Stimulated activated naive CD8-positive, alpha-beta T cell treated with anti-CD3 and anti-CD28 coated beads, Interleukin-15, Interleukin-2, amounts not matched to agents 100 ng/mL and 50 ng/mL, for 24 hours (primary cell): ENCODE data around the gene C2orf76.

Source experiments
- H3K27ac Mint-ChIP-seq: one replicate; pipeline ENCODE4 v1.8.0; 2021; ENCODE audit warnings: mild to moderate bottlenecking, mixed read lengths
- H3K27me3 Mint-ChIP-seq: one replicate; pipeline ENCODE4 v1.8.0; 2021; ENCODE audit warnings: mixed read lengths
- H3K36me3 Mint-ChIP-seq: one replicate; pipeline ENCODE4 v1.8.0; 2021; ENCODE audit warnings: low read depth, mixed read lengths
- H3K4me1 Mint-ChIP-seq: one replicate; pipeline ENCODE4 v1.8.0; 2021; ENCODE audit warnings: low read depth, mixed read lengths
- H3K4me3 Mint-ChIP-seq: one replicate; pipeline ENCODE4 v1.8.0; 2021; ENCODE audit warnings: mild to moderate bottlenecking, mixed read lengths
- H3K9me3 Mint-ChIP-seq: one replicate; pipeline ENCODE4 v1.8.0; 2021; ENCODE audit warnings: mixed read lengths

The C2orf76 gene

GRCh38 chr2:119306196-119306590, 60.4 kb downstream of the C2orf76 start:
- H3K27me3 Mint-ChIP-seq = no peaks in the 10 kb centered on the region
- no peak overlapping the region for H3K4me3 Mint-ChIP-seq
- peaks cover 4% of the 10 kb centered on the region for H3K36me3 Mint-ChIP-seq
- no peak overlapping the region for H3K27ac Mint-ChIP-seq
- H3K9me3 Mint-ChIP-seq = no peaks in the 10 kb centered on the region
- no peaks in the 10 kb centered on the region for H3K4me1 Mint-ChIP-seq

GRCh38 chr2:119305497-119306195, 61.0 kb downstream of the C2orf76 start:
- Mint-ChIP-seq H3K36me3 (no peaks in the 10 kb centered on the region), H3K4me1 (no peaks in the 10 kb centered on the region), H3K9me3 (no peaks in the 10 kb centered on the region), H3K27me3 (no peaks in the 10 kb centered on the region), H3K4me3 (no peak overlapping the region), H3K27ac (no peak overlapping the region)

DNA sequence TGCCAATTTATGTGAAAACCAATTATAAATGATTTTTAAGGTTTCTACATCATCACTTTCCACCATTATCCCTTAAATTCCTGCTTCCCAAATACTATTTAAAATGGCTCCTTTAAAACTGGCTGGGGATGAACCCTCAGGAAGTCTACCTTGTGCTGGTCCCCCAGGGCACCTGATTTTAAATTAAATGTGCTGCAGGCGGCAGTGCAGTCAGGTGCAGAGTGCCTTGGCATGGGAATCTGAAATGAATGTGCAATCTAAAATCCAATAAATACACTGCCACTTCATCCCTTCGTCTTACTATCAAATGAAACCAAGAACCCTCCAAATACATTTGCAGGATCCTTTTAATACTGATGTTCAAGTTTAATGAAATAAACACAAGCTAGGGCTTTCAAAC, 61.8 kb downstream of the C2orf76 start:
- H3K9me3 Mint-ChIP-seq = no peaks in the 10 kb centered on the region
- H3K27me3 Mint-ChIP-seq = no peaks in the 10 kb centered on the region
- H3K36me3 Mint-ChIP-seq = no peaks in the 10 kb centered on the region
- H3K4me1 Mint-ChIP-seq = no peaks in the 10 kb centered on the region
- no peak overlapping the region for H3K4me3 Mint-ChIP-seq
- H3K27ac Mint-ChIP-seq = no peak overlapping the region

GRCh38 chr2:119301413-119301812, 65.2 kb downstream of the C2orf76 start:
- Mint-ChIP-seq H3K27ac (no peak overlapping the region), H3K36me3 (no peaks in the 10 kb centered on the region), H3K27me3 (no peaks in the 10 kb centered on the region), H3K4me3 (no peak overlapping the region), H3K9me3 (no peaks in the 10 kb centered on the region), H3K4me1 (no peaks in the 10 kb centered on the region)

- no peak overlapping the region for H3K27ac Mint-ChIP-seq
- H3K27me3 Mint-ChIP-seq = no peaks in the 10 kb centered on the region
- H3K9me3 Mint-ChIP-seq = no peaks in the 10 kb centered on the region
- H3K4me3 Mint-ChIP-seq = no peak overlapping the region
- no peaks in the 10 kb centered on the region for H3K36me3 Mint-ChIP-seq
- peaks cover 3% of the 10 kb centered on the region for H3K4me1 Mint-ChIP-seq
Measured at GRCh38 chr2:119295688-119296375, 70.8 kb downstream of the C2orf76 start.

DNA sequence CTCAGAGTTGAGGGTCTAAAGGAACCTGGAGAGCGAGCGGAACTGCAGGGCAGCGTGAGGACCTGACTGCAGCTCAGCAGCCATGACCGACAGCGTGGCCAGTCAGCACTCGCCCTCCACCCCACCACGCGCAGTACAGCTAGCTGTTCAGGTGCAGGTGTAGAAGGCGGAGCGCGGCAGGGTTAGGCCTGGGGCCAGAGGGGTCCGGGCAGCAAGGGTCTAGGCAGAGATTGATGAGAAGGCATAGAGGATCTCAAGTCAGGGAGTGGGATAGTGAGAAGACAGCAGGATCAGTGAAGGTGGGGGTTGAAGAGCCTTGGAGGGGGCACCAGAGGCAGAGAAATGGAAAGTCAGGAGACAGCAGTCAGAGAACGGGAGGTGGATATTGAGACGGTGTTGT, 72.0 kb downstream of the C2orf76 start:
- H3K27ac Mint-ChIP-seq = no peak overlapping the region
- no peak overlapping the region for H3K4me3 Mint-ChIP-seq
- H3K27me3 Mint-ChIP-seq = no peaks in the 10 kb centered on the region
- no peaks in the 10 kb centered on the region for H3K9me3 Mint-ChIP-seq
- peaks cover 3% of the 10 kb centered on the region for H3K4me1 Mint-ChIP-seq
- no peaks in the 10 kb centered on the region for H3K36me3 Mint-ChIP-seq

GRCh38 chr2:119293900-119294299, 72.7 kb downstream of the C2orf76 start:
- no peak overlapping the region for H3K4me3 Mint-ChIP-seq
- no peak overlapping the region for H3K27ac Mint-ChIP-seq
- no peaks in the 10 kb centered on the region for H3K27me3 Mint-ChIP-seq
- no peaks in the 10 kb centered on the region for H3K36me3 Mint-ChIP-seq
- H3K9me3 Mint-ChIP-seq = no peaks in the 10 kb centered on the region
- H3K4me1 Mint-ChIP-seq = peaks cover 3% of the 10 kb centered on the region

DNA sequence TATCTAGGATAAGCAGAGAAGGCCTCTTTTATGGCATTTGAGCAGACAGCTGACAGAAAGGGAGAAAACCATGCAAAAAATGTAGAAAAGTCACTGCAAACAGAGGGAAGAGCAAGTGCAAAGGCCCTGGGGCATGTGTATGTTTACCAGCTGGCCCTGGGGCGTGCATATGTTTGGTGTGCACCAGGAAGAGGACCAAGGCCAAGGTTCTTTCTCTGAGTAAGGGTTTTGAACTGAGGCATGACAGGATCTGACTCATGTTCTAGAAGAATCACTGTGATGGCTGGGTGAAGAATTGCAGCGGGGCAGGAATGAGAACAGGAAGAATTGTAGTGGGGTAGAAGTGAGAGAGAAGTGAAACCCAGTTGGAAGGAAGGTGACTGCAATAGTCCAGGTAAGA, 73.4 kb downstream of the C2orf76 start:
- H3K4me3 Mint-ChIP-seq = no peak overlapping the region
- H3K27me3 Mint-ChIP-seq = no peaks in the 10 kb centered on the region
- H3K9me3 Mint-ChIP-seq = no peaks in the 10 kb centered on the region
- no peak overlapping the region for H3K27ac Mint-ChIP-seq
- H3K36me3 Mint-ChIP-seq = no peaks in the 10 kb centered on the region
- peaks cover 3% of the 10 kb centered on the region for H3K4me1 Mint-ChIP-seq

GRCh38 chr2:119292226-119292625, 74.4 kb downstream of the C2orf76 start:
- no peaks in the 10 kb centered on the region for H3K27me3 Mint-ChIP-seq
- no peak overlapping the region for H3K27ac Mint-ChIP-seq
- no peaks in the 10 kb centered on the region for H3K36me3 Mint-ChIP-seq
- H3K4me1 Mint-ChIP-seq = peaks cover 3% of the 10 kb centered on the region
- no peaks in the 10 kb centered on the region for H3K9me3 Mint-ChIP-seq
- no peak overlapping the region for H3K4me3 Mint-ChIP-seq

DNA sequence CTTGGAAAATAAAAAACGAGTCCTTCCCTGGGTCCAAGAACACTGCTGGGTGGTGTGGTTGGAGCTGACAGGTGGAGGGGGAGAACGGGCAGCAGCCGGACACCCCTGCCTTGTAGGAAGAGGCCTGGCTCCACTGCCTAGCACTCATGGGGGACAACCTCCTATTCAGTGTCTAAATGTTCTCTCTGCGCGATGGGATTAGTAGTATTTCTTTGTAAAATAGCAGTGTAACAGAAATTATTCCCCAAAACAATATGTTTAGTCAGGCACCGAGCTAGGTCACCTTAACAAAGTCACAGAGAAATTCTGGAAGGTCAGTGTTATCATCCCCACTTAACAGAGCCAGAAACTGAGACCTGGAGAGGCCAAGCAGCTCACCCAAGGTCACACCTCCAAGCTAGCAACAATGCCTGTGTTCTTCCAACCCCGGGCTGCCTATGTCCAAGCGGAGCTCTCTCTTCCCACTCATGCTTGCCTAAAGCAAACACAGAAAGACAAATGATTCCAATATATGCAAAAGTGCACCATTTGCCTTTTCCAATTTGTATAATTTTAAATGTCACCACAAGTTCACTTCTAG, 75.0 kb downstream of the C2orf76 start:
- Mint-ChIP-seq H3K36me3 (no peaks in the 10 kb centered on the region), H3K4me1 (peaks cover 3% of the 10 kb centered on the region), H3K27me3 (no peaks in the 10 kb centered on the region), H3K27ac (no peak overlapping the region), H3K9me3 (no peaks in the 10 kb centered on the region), H3K4me3 (no peak overlapping the region)

DNA sequence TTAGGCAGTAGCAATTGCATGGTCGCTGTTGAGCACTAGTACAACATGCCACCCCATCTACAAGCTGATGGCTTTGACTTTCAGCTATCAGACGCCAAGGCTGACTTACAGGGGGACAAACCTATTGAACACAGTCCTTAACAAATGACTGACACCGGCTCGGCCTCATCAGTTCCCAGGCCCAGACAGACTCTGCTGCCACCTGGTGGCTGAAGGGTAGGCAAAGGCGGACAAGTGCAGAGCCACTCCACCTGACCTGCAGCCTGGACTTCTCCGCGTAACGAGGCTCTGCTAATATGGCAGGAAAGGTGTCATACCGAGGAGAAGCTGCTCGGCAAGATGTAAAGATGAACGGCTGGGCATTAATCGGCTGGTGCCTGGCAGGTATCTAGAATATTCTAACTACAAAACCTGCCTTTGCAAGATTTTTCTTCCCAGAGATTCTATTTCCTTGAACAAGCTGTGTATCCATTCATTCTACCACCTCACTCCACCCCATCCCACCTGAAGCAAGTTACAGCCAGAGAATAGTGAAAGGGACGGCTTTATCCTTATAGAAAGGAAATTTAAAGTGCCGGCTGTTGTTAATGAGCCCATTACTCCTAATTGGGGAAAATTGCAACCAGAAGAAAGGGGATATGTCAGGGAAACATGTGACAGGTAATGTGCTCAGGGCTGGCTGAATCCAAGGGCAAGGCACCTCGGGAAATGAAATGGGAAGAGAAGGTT, 75.6 kb downstream of the C2orf76 start:
- H3K4me1 Mint-ChIP-seq = peaks cover 3% of the 10 kb centered on the region
- no peaks in the 10 kb centered on the region for H3K9me3 Mint-ChIP-seq
- H3K27ac Mint-ChIP-seq = no peak overlapping the region
- no peak overlapping the region for H3K4me3 Mint-ChIP-seq
- H3K36me3 Mint-ChIP-seq = no peaks in the 10 kb centered on the region
- H3K27me3 Mint-ChIP-seq = no peaks in the 10 kb centered on the region

GRCh38 chr2:119289642-119290041, 77.0 kb downstream of the C2orf76 start:
- no peaks in the 10 kb centered on the region for H3K36me3 Mint-ChIP-seq
- H3K27me3 Mint-ChIP-seq = no peaks in the 10 kb centered on the region
- no peak overlapping the region for H3K4me3 Mint-ChIP-seq
- no peaks in the 10 kb centered on the region for H3K9me3 Mint-ChIP-seq
- no peak overlapping the region for H3K27ac Mint-ChIP-seq
- H3K4me1 Mint-ChIP-seq = peaks cover 3% of the 10 kb centered on the region

DNA sequence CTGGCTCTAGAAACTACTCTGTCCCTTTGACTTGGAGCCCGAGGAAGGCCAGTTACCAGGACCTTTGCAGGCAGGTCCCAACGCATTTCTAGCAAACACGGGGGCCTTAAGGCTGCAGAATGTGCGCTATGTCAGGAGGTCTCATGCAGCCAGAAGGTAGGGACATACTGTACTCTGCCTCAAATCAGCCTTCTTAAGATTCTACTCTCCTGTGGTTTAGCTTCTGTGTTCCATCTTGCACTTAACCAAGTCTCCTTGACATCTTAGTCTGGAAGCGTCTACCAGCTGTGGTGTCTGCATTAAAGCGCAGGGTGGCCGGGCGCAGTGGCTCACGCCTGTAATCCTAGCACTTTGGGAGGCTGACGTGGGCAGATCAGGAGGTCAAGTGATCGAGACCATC, 77.5 kb downstream of the C2orf76 start:
- no peaks in the 10 kb centered on the region for H3K27me3 Mint-ChIP-seq
- no peaks in the 10 kb centered on the region for H3K36me3 Mint-ChIP-seq
- H3K27ac Mint-ChIP-seq = no peak overlapping the region
- H3K4me1 Mint-ChIP-seq = peaks cover 3% of the 10 kb centered on the region
- no peaks in the 10 kb centered on the region for H3K9me3 Mint-ChIP-seq
- H3K4me3 Mint-ChIP-seq = no peak overlapping the region

- Mint-ChIP-seq H3K36me3 (no peaks in the 10 kb centered on the region), H3K4me1 (peaks cover 3% of the 10 kb centered on the region), H3K4me3 (no peak overlapping the region), H3K27ac (no peak overlapping the region), H3K9me3 (no peaks in the 10 kb centered on the region), H3K27me3 (no peaks in the 10 kb centered on the region)
Measured at GRCh38 chr2:119288576-119288975, 78.1 kb downstream of the C2orf76 start.

DNA sequence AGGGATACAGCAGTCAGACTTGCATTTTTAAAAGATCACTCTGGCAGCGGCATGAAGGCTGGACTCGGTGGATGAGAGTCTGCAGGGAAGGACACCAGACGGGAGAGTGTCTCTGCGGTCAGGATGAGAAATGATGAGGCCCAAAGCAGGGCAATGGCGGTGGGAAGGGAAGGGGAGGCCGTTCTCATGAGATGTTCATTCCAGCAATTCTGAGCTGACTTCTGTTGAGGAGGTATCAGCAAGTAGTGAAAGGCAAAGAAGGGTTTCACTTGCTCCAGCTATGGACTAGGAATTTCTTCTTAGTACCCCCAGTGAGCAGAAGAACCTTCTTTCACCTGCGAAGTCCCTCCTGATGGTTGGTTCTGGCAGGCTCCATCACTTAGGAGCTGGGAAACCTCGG, 80.0 kb downstream of the C2orf76 start:
- Mint-ChIP-seq H3K4me3 (no peak overlapping the region), H3K27ac (no peak overlapping the region), H3K9me3 (no peaks in the 10 kb centered on the region), H3K4me1 (peaks cover 3% of the 10 kb centered on the region), H3K27me3 (no peaks in the 10 kb centered on the region), H3K36me3 (no peaks in the 10 kb centered on the region)
